K562 (cell line): ENCODE results near the gene TBC1D17. TPM values are rescaled to one million over a fixed set of nuclear protein-coding genes. Genes with fewer than 3 reads are reported as not detected.

ENCODE experiments used
- ATAC-seq: fragments of 200-7000 bp; cut with Tn5 transposase; 3 replicates; pipeline ENCODE4 v1.9.1; 2020; ENCODE audit warnings: moderate library complexity
- Bru-seq: library from RNA; stranded (reverse); fragments of 400-500 nt; gene quantifications from one replicate; lab custom pipeline; 2021; lab: Mats Ljungman, UMichigan
- BruChase-seq, 2 experiments: library from RNA; stranded (reverse); fragments of 400-500 nt; gene quantifications; one replicate each; lab custom pipeline; 2021; lab: Mats Ljungman, UMichigan
- BruUV-seq: library from RNA; stranded (reverse); fragments of 400-500 nt; replicated peaks from 2 replicates; lab custom pipeline; 2021; lab: Mats Ljungman, UMichigan
- CTCF ChIA-PET: fragments of 300-600 bp; formaldehyde crosslinking; extraction: SDS; loops from one replicate; lab custom pipeline; 2021; ENCODE audit warnings: low intra/inter-chr PET ratio; lab: Yijun Ruan, JAX
- POLR2A ChIA-PET: fragments of 300-600, 350-650 bp; sonication (Branson Sonifier 250); formaldehyde crosslinking; extraction: SDS; loops from one replicate; lab custom pipeline; 2021; ENCODE audit warnings: antibody characterized with exemption, inconsistent platforms; lab: Yijun Ruan, JAX
- DNase-seq, 4 experiments: peaks; one replicate each; pipeline versions ENCODE4 v3.0.0 to v3.0.0-alpha.2; 2011 to 2018; ENCODE audit warnings: low spot score in 3 of 4, mixed read lengths in 3 of 4; ENCODE audit errors: extremely low read depth in 1 of 4
- FAIRE-seq: peaks from 2 replicates; lab custom pipeline; 2011; peaks lifted over from hg19 to GRCh38; lab: Jason Lieb, UNC
- H2AFZ ChIP-seq: 2 replicates; pipeline ENCODE4 v1.6.0; 2011; ENCODE audit warnings: low read depth, low read length, control low read depth, inconsistent platforms
- H3K27ac ChIP-seq: fragments of 200-600 bp; 3 replicates; pipeline ENCODE4 v1.8.0; 2011; ENCODE audit warnings: low read depth, mild to moderate bottlenecking, control low read depth, inconsistent platforms, low read length, moderate library complexity, mixed read lengths; ENCODE audit errors: extremely low read depth
- H3K27me3 ChIP-seq, 2 experiments: fragments of 300-600 bp in 1 of 2; 2 replicates in 1 of 2; 3 replicates in 1 of 2; pipeline versions ENCODE4 v1.6.0 to v1.8.0; 2011; ENCODE audit warnings: inconsistent platforms in 2 of 2, low read length in 2 of 2, mild to moderate bottlenecking in 1 of 2, mixed read lengths in 1 of 2, moderate library complexity in 1 of 2; ENCODE audit not compliant: control insufficient read depth in 2 of 2, insufficient read depth in 2 of 2
- H3K36me3 ChIP-seq: fragments of 300-600 bp; 3 replicates; pipeline ENCODE4 v1.8.0; 2011; ENCODE audit warnings: mild to moderate bottlenecking, low read length, inconsistent platforms; ENCODE audit not compliant: control insufficient read depth, insufficient read depth
- H3K4me1 ChIP-seq, 2 experiments: fragments of 200-600 bp in 1 of 2; replicated peaks in 1 of 2; 2 replicates in 1 of 2; 3 replicates in 1 of 2; pipeline versions ENCODE4 v1.5.1 to v1.8.0; 2011; ENCODE audit warnings: inconsistent platforms in 2 of 2, low read length in 2 of 2, mild to moderate bottlenecking in 1 of 2, mixed read lengths in 1 of 2, moderate library complexity in 1 of 2; ENCODE audit not compliant: control insufficient read depth in 2 of 2, insufficient read depth in 2 of 2
- H3K4me2 ChIP-seq: 2 replicates; pipeline ENCODE4 v1.6.1; 2011; ENCODE audit warnings: low read length, control low read depth, inconsistent platforms, mixed read lengths; ENCODE audit not compliant: insufficient read depth
- H3K4me3 ChIP-seq: fragments of 200-600 bp; sonication (generic), shearing (Covaris generic); 2 replicates; pipeline ENCODE4 v1.5.1; 2016; ENCODE audit warnings: control low read depth, inconsistent platforms
- H3K79me2 ChIP-seq: fragments of 200-600 bp; 3 replicates; pipeline ENCODE4 v1.8.0; 2011; ENCODE audit warnings: low read length, inconsistent platforms; ENCODE audit not compliant: control insufficient read depth, insufficient read depth
- H3K9ac ChIP-seq, 2 experiments: 2 replicates each; pipeline versions ENCODE4 v1.6.0 to v1.6.1; 2011; ENCODE audit warnings: low read depth in 2 of 2, low read length in 2 of 2, control low read depth in 1 of 2, inconsistent platforms in 1 of 2, mild to moderate bottlenecking in 1 of 2, mixed read lengths in 1 of 2; ENCODE audit not compliant: insufficient read depth in 1 of 2
- H3K9me1 ChIP-seq: one replicate; pipeline ENCODE4 v1.6.0; 2011; ENCODE audit warnings: inconsistent platforms, mild to moderate bottlenecking, low read length, moderate library complexity; ENCODE audit not compliant: control insufficient read depth, insufficient read depth
- H3K9me3 ChIP-seq: replicated peaks from 2 replicates; pipeline ENCODE4 v1.5.1; 2011; ENCODE audit warnings: low read depth, low read length, inconsistent platforms; ENCODE audit not compliant: control insufficient read depth, insufficient read depth
- H4K20me1 ChIP-seq: replicated peaks from 2 replicates; pipeline ENCODE4 v1.6.1; 2011; ENCODE audit warnings: low read length, inconsistent platforms, mixed read lengths; ENCODE audit not compliant: control insufficient read depth, insufficient read depth
- ARHGAP35 ChIP-seq: fragments of 450-650 bp; IDR thresholded peaks from 2 replicates; pipeline ENCODE4 v1.6.1; 2018; ENCODE audit not compliant: partially characterized antibody
- BACH1 ChIP-seq: fragments of 200-800 bp; sonication (Bioruptor generic); IDR thresholded peaks from 2 replicates; pipeline ENCODE4 v1.6.1; 2016; ENCODE audit warnings: missing genetic modification characterization, missing compliant biosample characterization
- CBFA2T3 ChIP-seq: fragments of 450-650 bp; IDR thresholded peaks from 2 replicates; pipeline ENCODE4 v1.6.1; 2017
- CCNT2 ChIP-seq: IDR thresholded peaks from 2 replicates; pipeline ENCODE4 v1.6.1; 2011; ENCODE audit warnings: borderline replicate concordance, low read depth, mild to moderate bottlenecking, moderate library complexity, mixed read lengths, low read length; ENCODE audit not compliant: insufficient read length; ENCODE audit errors: extremely low read depth
- DNMT1 ChIP-seq: fragments of 450-650 bp; IDR thresholded peaks from 2 replicates; pipeline ENCODE4 v1.6.1; 2016; ENCODE audit warnings: antibody characterized with exemption, mild to moderate bottlenecking
- MAFF ChIP-seq: IDR thresholded peaks from 2 replicates; pipeline ENCODE4 v1.6.1; 2012; ENCODE audit warnings: low read length, improper control_type of control experiment
- MEF2A ChIP-seq: IDR thresholded peaks from 2 replicates; pipeline ENCODE4 v1.6.1; 2011; ENCODE audit warnings: low read depth, mild to moderate bottlenecking, low read length, moderate library complexity; ENCODE audit not compliant: control insufficient read depth
- NFYB ChIP-seq: IDR thresholded peaks from 2 replicates; pipeline ENCODE4 v1.6.1; 2011; ENCODE audit warnings: mild to moderate bottlenecking, moderate library complexity; ENCODE audit not compliant: insufficient read length; ENCODE audit errors: extremely low read depth
- OTX1 ChIP-seq: fragments of 450-650 bp; formaldehyde crosslinking; IDR thresholded peaks from 2 replicates; pipeline ENCODE4 v1.4.0; 2022; ENCODE audit warnings: mild to moderate bottlenecking
- POLR2A ChIP-seq: fragments of 450-650 bp; conservative IDR thresholded peaks from 2 replicates; pipeline ENCODE4 v1.6.1; 2016
- RB1 ChIP-seq: fragments of 450-650 bp; IDR thresholded peaks from 2 replicates; pipeline ENCODE4 v1.6.1; 2017; ENCODE audit warnings: low read depth, mild to moderate bottlenecking
- RBM34 ChIP-seq: fragments of 200-400 bp; formaldehyde crosslinking; IDR thresholded peaks from 2 replicates; pipeline ENCODE4 v1.6.1; 2018; ENCODE audit warnings: low read length, borderline replicate concordance; ENCODE audit not compliant: insufficient read depth
- TAF9B ChIP-seq: fragments of 450-650 bp; IDR thresholded peaks from 2 replicates; pipeline ENCODE4 v1.6.1; 2018; ENCODE audit warnings: mild to moderate bottlenecking; ENCODE audit not compliant: partially characterized antibody
- TBL1XR1 ChIP-seq, 2 experiments: IDR thresholded peaks; 2 replicates each; pipeline ENCODE4 v1.6.1; 2012; ENCODE audit warnings: improper control_type of control experiment in 2 of 2, low read length in 2 of 2, mild to moderate bottlenecking in 1 of 2
- ZNF24 ChIP-seq: fragments of 450-650 bp; IDR thresholded peaks from 2 replicates; pipeline ENCODE4 v1.6.1; 2016
- WGBS: fragments of 100-300 bp; shearing (Covaris generic); methylation state at CpG from one replicate; pipeline ENCODE4 v1.1.6; 2016; ENCODE audit warnings: low coverage, mixed read lengths; ENCODE audit not compliant: insufficient coverage; ENCODE audit errors: missing lambda C conversion rate; 5-methylcytosine and 5-hydroxymethylcytosine counted together
- in situ Hi-C: fragments of 300-500 bp; cut with MboI; formaldehyde crosslinking; loops from 4 replicates; pipeline ENCODE4 v1.15.0; 2018; ENCODE audit warnings: inconsistent platforms, mixed read lengths
- intact Hi-C: fragments of 100-400 bp; cut with micrococcal nuclease; formaldehyde crosslinking; loops from 2 replicates; pipeline ENCODE4 v1.14.2; 2022
- long read RNA-seq, 3 experiments: library from polyadenylated mRNA in 2 of 3; library from RNA in 1 of 3; unstranded in 2 of 3; stranded (forward) in 1 of 3; transcript quantifications; one replicate each; pipeline ENCODE4 v2.0.0, GENCODE V29; 2019 to 2022
- polyA minus RNA-seq, 3 experiments: library from RNA; depleted of rRNA, polyadenylated mRNA; stranded (reverse); fragments of >200 nt; gene quantifications; 2 replicates each; pipeline ENCODE4 v1.2.3, GENCODE V29; 2011
- polyA plus RNA-seq, 8 experiments: library from polyadenylated mRNA; depleted of rRNA in 4 of 8; stranded (reverse) in 5 of 8; unstranded in 3 of 8; fragments of >200 nt; fragmentation: Nextera tagmentation in 2 of 8; fragmentation: Illumina TruSeq in 1 of 8; extraction: Ambion mirVana in 2 of 8; extraction: Trizol in 1 of 8; gene quantifications; 2 replicates each; pipeline versions ENCODE4 v1.2.1 to v1.2.3, GENCODE V29; 2011 to 2014; ENCODE audit warnings: inconsistent platforms in 1 of 8, missing spikeins in 1 of 8
- total RNA-seq, 7 experiments: library from RNA; depleted of rRNA in 6 of 7; stranded (reverse); fragments of >200 nt in 6 of 7; fragmentation: Illumina TruSeq in 2 of 7; extraction: Trizol in 2 of 7; gene quantifications; 2 replicates each; pipeline versions ENCODE4 v1.2.1 to v1.2.3, GENCODE V29; 2011 to 2021; ENCODE audit warnings: low replicate concordance in 1 of 7
- TF ChIP-seq, protein P1 (sequence below): fragments of 450-650 bp; IDR thresholded peaks from 2 replicates; pipeline ENCODE4 v1.6.1; 2016; ENCODE audit warnings: borderline replicate concordance

Gene TBC1D17
- 34.8 and 78.7 TPM in 2 replicates for total RNA-seq (2011; cell fraction: chromatin; rRNA removed; ENCODE audit: low replicate concordance)
- total RNA-seq (2011; cell fraction: nucleolus; rRNA removed), result 40.9 and 43.4 TPM in 2 replicates
- total RNA-seq (2011; cell fraction: nucleoplasm; rRNA removed), result 33.2 and 34.5 TPM in 2 replicates
- total RNA-seq (2014; rRNA removed), result 3.8 and 6.8 TPM in 2 replicates
- total RNA-seq (2014; rRNA removed; fragmentation: Illumina TruSeq; extraction: Trizol), result 2.6 and 3.2 TPM in 2 replicates
- 2.4 and 3.5 TPM in 2 replicates for total RNA-seq (2015; rRNA removed; fragmentation: Illumina TruSeq; extraction: Trizol)
- total RNA-seq (2021), result 14.2 and 16.0 TPM in 2 replicates
- polyA plus RNA-seq (2011; rRNA removed), result 7.4 and 10.5 TPM in 2 replicates
- polyA plus RNA-seq (2011; cell fraction: cytosol; rRNA removed), result 8.7 and 14.7 TPM in 2 replicates
- polyA plus RNA-seq (2011; cell fraction: nucleus; rRNA removed), result 33.2 and 48.4 TPM in 2 replicates
- 15.8 and 16.9 TPM in 2 replicates for polyA plus RNA-seq (2012)
- polyA plus RNA-seq (2014; fragmentation: Illumina TruSeq; extraction: Trizol), result 8.7 and 11.7 TPM in 2 replicates
- under 1 TPM; 0.42 to 0.46 TPM for polyA plus RNA-seq (2014; fragmentation: Nextera tagmentation; extraction: Ambion mirVana)
- 14.7 and 18.2 TPM in 2 replicates for polyA plus RNA-seq (2014; rRNA removed)
- 5.7 and 7.2 TPM in 2 replicates for polyA minus RNA-seq (2011; rRNA and poly(A)+ RNA removed)
- 9.1 and 9.2 TPM in 2 replicates for polyA minus RNA-seq (2011; cell fraction: cytosol; rRNA and poly(A)+ RNA removed)
- 12.3 and 15.3 TPM in 2 replicates for polyA minus RNA-seq (2011; cell fraction: nucleus; rRNA and poly(A)+ RNA removed)
- percentile 53 among the genes with signal in this experiment for Bru-seq, nascent RNA
- percentile 54 among the genes with signal in this experiment for BruChase-seq, experiment 1, labeled RNA remaining after a 2-hour chase
- percentile 61 among the genes with signal in this experiment for BruChase-seq, experiment 2, labeled RNA remaining after a 6-hour chase
- long read RNA-seq, experiment 1, partial matches to known transcripts, result 5 of 8 reads
- long read RNA-seq, experiment 1, other reads (novel, unspliced or antisense), result 3 of 8 reads
- long read RNA-seq, experiment 2, partial matches to known transcripts, result 5 of 21 reads
- long read RNA-seq, experiment 2, other reads (novel, unspliced or antisense), result 11 of 21 reads
- long read RNA-seq, experiment 3, partial matches to known transcripts, result 1 of 2 reads
- long read RNA-seq, experiment 3, other reads (novel, unspliced or antisense), result 0 of 2 reads

DNA sequence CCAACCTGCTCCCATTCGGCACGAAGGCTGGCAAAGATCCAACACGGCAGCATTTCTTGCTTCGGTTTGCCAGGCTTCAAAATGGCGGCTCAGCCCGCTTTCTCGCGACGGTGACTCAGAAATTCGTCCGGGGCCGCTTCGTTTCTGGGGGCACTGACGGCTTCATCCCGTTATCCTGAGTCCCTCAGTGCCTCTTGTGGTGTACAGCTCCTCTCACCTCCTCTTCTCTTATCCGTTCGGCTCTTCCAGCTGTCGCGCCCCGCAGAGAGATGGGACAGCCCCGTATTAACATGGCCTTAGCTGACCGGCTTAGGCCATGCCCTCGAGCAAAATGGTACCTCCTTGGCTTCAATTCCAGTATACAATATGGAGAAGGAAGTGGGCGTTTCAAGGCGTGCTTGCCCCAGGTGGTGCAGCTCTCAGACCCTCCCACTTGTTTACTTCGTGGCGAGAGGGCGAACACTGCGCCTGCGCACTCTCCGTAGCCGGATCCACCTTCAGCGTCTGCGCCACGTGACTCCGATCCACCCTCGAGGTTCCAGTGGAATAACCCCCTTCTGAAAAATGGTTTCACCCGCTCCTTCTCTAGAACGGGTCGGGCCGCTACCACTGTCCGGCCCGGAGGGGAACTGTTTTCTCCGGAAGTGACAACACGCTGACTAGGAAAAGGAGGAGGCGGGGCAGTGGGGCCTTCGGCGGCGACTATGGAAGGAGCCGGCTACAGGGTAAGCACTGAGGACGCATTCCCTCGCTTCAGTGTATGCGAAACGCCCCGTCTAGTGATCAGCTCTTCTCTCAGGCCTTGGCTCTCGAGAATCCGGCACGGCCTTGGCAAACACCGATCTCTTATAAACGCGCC lies at the start of gene TBC1D17, which contains the start of gene AKT1S1:
TBC1D17 (plus strand) TSS at position 683 of the 859 bp plus-strand sequence; CDS start at position 705, 22 bp downstream.
AKT1S1 (minus strand) TSS at position 336 of the 859 bp plus-strand sequence. CDS start 4,060 bp downstream, outside the sequence.
- intact Hi-C loops (loop anchor here (1.0 to 10.0 kb wide), 2 partner anchors 8 to 162 kb away; no protein-coding TSS in a partner anchor), in situ Hi-C loops (loop anchor here (10.0 kb wide), 1 partner anchor 382 kb away; the partner anchor contains the start of gene RPS11)
- TF ChIP-seq POLR2A (peak; percentile 88), RB1 (no peak; the same call in 1 of the 2 replicates), NFYB (no peak), TBL1XR1 (IDR thresholded peaks at IDR 0.05; ENCODE audit: low read length in 2 of 2) (peak in 1 of 2 experiments; percentile 10; a peak in 1 of 4 replicates), TAF9B (peak; percentile 82), ZNF24 (no peak; the same call in 1 of the 2 replicates), RBM34 (no peak), CBFA2T3 (no peak), ARHGAP35 (no peak), OTX1 (CRISPR knock-in tag) (no peak), CCNT2 (no peak), DNMT1 (no peak), BACH1 (tag) (peak; percentile 85; the same call in 1 of the 2 replicates), MAFF (peak; percentile 70), MEF2A (no peak)
- TF ChIP-seq, protein P1, sequence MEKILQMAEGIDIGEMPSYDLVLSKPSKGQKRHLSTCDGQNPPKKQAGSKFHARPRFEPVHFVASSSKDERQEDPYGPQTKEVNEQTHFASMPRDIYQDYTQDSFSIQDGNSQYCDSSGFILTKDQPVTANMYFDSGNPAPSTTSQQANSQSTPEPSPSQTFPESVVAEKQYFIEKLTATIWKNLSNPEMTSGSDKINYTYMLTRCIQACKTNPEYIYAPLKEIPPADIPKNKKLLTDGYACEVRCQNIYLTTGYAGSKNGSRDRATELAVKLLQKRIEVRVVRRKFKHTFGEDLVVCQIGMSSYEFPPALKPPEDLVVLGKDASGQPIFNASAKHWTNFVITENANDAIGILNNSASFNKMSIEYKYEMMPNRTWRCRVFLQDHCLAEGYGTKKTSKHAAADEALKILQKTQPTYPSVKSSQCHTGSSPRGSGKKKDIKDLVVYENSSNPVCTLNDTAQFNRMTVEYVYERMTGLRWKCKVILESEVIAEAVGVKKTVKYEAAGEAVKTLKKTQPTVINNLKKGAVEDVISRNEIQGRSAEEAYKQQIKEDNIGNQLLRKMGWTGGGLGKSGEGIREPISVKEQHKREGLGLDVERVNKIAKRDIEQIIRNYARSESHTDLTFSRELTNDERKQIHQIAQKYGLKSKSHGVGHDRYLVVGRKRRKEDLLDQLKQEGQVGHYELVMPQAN, result peak; percentile 57; the same call in 1 of the 2 replicates

More for the DNA sequence above, at the start of gene TBC1D17, which contains the start of gene AKT1S1:
- H3K9me1 ChIP-seq, result no peaks in the 10 kb centered on the region
- peak; percentile 100 for FAIRE-seq
- H2AFZ ChIP-seq, result peak within 1 kb of the TSS; percentile 97
- peak within 1 kb of the TSS; percentile 99 for H3K27ac ChIP-seq
- ChIA-PET CTCF (no interaction called here), POLR2A (interaction anchor here (0.7 to 3.0 kb wide), 12 partner anchors 8 to 759 kb away, joined by 3 to 19 read pairs (median 3); partner anchors contain the start of genes ATF5 and NUP62)
- H3K9me3 ChIP-seq, result no peaks in the 10 kb centered on the region
- H3K9ac ChIP-seq, result peak within 1 kb of the TSS; percentile 98 to 99
- ATAC-seq, result peak; percentile 87
- H3K4me3 ChIP-seq, result peak within 1 kb of the TSS; percentile 84
- no peaks in the 10 kb centered on the region for H3K27me3 ChIP-seq
- H3K4me2 ChIP-seq, result peak within 1 kb of the TSS; percentile 99
- WGBS, result under 1% methylated on average over 57 of the region's 61 CpGs
- peak; percentile 89 to 99 (median 94) for DNase-seq
- BruUV-seq, result no TSS peak
- H3K79me2 ChIP-seq, result peaks cover 35% of the 10 kb centered on the region
- H3K36me3 ChIP-seq, result peaks cover 50% of the 10 kb centered on the region; the same call in 2 of the 3 replicates
- peaks cover 9 to 76% of the 10 kb centered on the region in 2 experiments; a peak in 4 of 5 replicates for H3K4me1 ChIP-seq
- H4K20me1 ChIP-seq, result no peaks in the 10 kb centered on the region
